IMR-90 (cell line): Measurements from ENCODE around the gene GNA15. TPM values are rescaled to one million over a fixed set of nuclear protein-coding genes. Genes with fewer than 3 reads are reported as not detected.
A peak's percentile ranks its signal among the peaks of the same experiment; 100 is the strongest.

Experiments
- ATAC-seq: fragments of 200-7000 bp; cut with Tn5 transposase; 2 replicates; pipeline ENCODE4 v1.9.1; 2020; ENCODE audit warnings: low read depth, mild to moderate bottlenecking, moderate library complexity
- BruUV-seq: library from RNA; stranded (reverse); fragments of 400-500 nt; replicated peaks from 2 replicates; lab custom pipeline; 2021; lab: Mats Ljungman, UMichigan
- CTCF ChIA-PET: fragments of 300-600 bp; formaldehyde crosslinking; extraction: SDS; loops from one replicate; lab custom pipeline; 2021; ENCODE audit warnings: antibody characterized with exemption; lab: Yijun Ruan, JAX
- POLR2A ChIA-PET: fragments of 300-600 bp; sonication (Branson Sonifier 250); formaldehyde crosslinking; loops from one replicate; lab custom pipeline; 2022; ENCODE audit warnings: antibody characterized with exemption; ENCODE audit not compliant: unreplicated experiment; lab: Charles Lee
- DNase-seq: peaks from one replicate; pipeline ENCODE4 v3.0.0; 2013
- H2AFZ ChIP-seq: replicated peaks from 2 replicates; pipeline ENCODE3; 2013; ENCODE audit warnings: low read length, mild to moderate bottlenecking; ENCODE audit not compliant: poor library complexity
- H2AK5ac ChIP-seq: 2 replicates; pipeline ENCODE4 v1.6.1; 2013; ENCODE audit warnings: low read depth, low read length, inconsistent platforms
- H2AK9ac ChIP-seq: replicated peaks from 2 replicates; pipeline ENCODE3; 2013; ENCODE audit warnings: mild to moderate bottlenecking, low read depth, low read length, moderate library complexity; ENCODE audit not compliant: poor library complexity
- H2BK120ac ChIP-seq: 2 replicates; pipeline ENCODE4 v1.6.1; 2013; ENCODE audit warnings: low read depth, low read length, inconsistent platforms
- H2BK15ac ChIP-seq: 3 replicates; pipeline ENCODE4 v1.6.1; 2013; ENCODE audit warnings: low read depth, low read length, inconsistent platforms
- H2BK20ac ChIP-seq: 2 replicates; pipeline ENCODE4 v1.6.1; 2013; ENCODE audit warnings: low read depth, mild to moderate bottlenecking, inconsistent platforms, low read length, moderate library complexity
- H2BK5ac ChIP-seq: 2 replicates; pipeline ENCODE4 v1.6.1; 2013; ENCODE audit warnings: mild to moderate bottlenecking, low read depth, low read length, inconsistent platforms; ENCODE audit not compliant: poor library complexity, severe bottlenecking
- H3K14ac ChIP-seq: replicated peaks from 2 replicates; pipeline ENCODE4 v1.6.1; 2013; ENCODE audit warnings: low read depth, low read length, inconsistent platforms
- H3K18ac ChIP-seq: 2 replicates; pipeline ENCODE4 v1.6.1; 2013; ENCODE audit warnings: low read depth, low read length, control low read depth
- H3K23ac ChIP-seq: 2 replicates; pipeline ENCODE4 v1.6.1; 2013; ENCODE audit warnings: low read depth, low read length, inconsistent platforms
- H3K27ac ChIP-seq: 2 replicates; pipeline ENCODE4 v1.5.1; 2013; ENCODE audit warnings: mild to moderate bottlenecking, control low read depth, low read length; ENCODE audit not compliant: insufficient read depth
- H3K27me3 ChIP-seq: 2 replicates; pipeline ENCODE4 v1.6.1; 2013; ENCODE audit warnings: low read length; ENCODE audit not compliant: control insufficient read depth, insufficient read depth
- H3K36me3 ChIP-seq: 2 replicates; pipeline ENCODE4 v1.6.1; 2013; ENCODE audit warnings: low read length, mixed read lengths; ENCODE audit not compliant: control insufficient read depth, insufficient read depth
- H3K4ac ChIP-seq: 2 replicates; pipeline ENCODE4 v1.6.1; 2013; ENCODE audit warnings: low read depth, low read length, inconsistent platforms
- H3K4me1 ChIP-seq: 2 replicates; pipeline ENCODE4 v1.6.1; 2013; ENCODE audit warnings: low read length, mixed read lengths; ENCODE audit not compliant: control insufficient read depth, insufficient read depth
- H3K4me2 ChIP-seq: 2 replicates; pipeline ENCODE4 v1.6.1; 2013; ENCODE audit warnings: low read depth, mild to moderate bottlenecking, control low read depth, low read length, moderate library complexity
- H3K4me3 ChIP-seq: 2 replicates; pipeline ENCODE4 v1.5.1; 2013; ENCODE audit warnings: low read depth, mild to moderate bottlenecking, control low read depth, low read length, moderate library complexity; ENCODE audit not compliant: insufficient read depth
- H3K56ac ChIP-seq: 2 replicates; pipeline ENCODE4 v1.6.1; 2013; ENCODE audit warnings: low read length, inconsistent platforms; ENCODE audit not compliant: insufficient read depth; ENCODE audit errors: extremely low read depth
- H3K79me1 ChIP-seq, 2 experiments: 2 replicates each; pipeline ENCODE4 v1.6.1; 2013; ENCODE audit warnings: low read length in 2 of 2, inconsistent platforms in 1 of 2, low read depth in 1 of 2
- H3K9ac ChIP-seq: 2 replicates; pipeline ENCODE4 v1.6.1; 2013; ENCODE audit warnings: low read depth, low read length, control low read depth
- H3K9me1 ChIP-seq: 2 replicates; pipeline ENCODE4 v1.6.1; 2013; ENCODE audit warnings: low read length, inconsistent platforms; ENCODE audit not compliant: insufficient read depth
- H3K9me3 ChIP-seq: 2 replicates; pipeline ENCODE4 v1.6.1; 2013; ENCODE audit warnings: low read length; ENCODE audit not compliant: control insufficient read depth, insufficient read depth
- H4K20me1 ChIP-seq: 2 replicates; pipeline ENCODE4 v1.6.1; 2013; ENCODE audit warnings: low read length, inconsistent platforms; ENCODE audit not compliant: insufficient read depth
- H4K5ac ChIP-seq: 2 replicates; pipeline ENCODE4 v1.6.1; 2013; ENCODE audit warnings: mild to moderate bottlenecking, low read depth, low read length, control low read depth
- H4K8ac ChIP-seq, 2 experiments: 2 replicates each; pipeline ENCODE4 v1.6.1; 2013; ENCODE audit warnings: low read depth in 2 of 2, low read length in 2 of 2, control low read depth in 1 of 2, inconsistent platforms in 1 of 2
- H4K91ac ChIP-seq: 2 replicates; pipeline ENCODE4 v1.6.1; 2013; ENCODE audit warnings: low read depth, low read length, inconsistent platforms; ENCODE audit not compliant: insufficient read depth
- BHLHE40 ChIP-seq: fragments of 150-350 bp; IDR thresholded peaks from 2 replicates; pipeline ENCODE4 v1.6.1; 2016; ENCODE audit warnings: mild to moderate bottlenecking, low read depth, low read length
- CEBPB ChIP-seq: IDR thresholded peaks from 2 replicates; pipeline ENCODE4 v1.6.1; 2012; ENCODE audit warnings: low read depth, low read length, improper control_type of control experiment
- CHD1 ChIP-seq: IDR thresholded peaks from 2 replicates; pipeline ENCODE4 v1.6.1; 2012; ENCODE audit warnings: low read depth, low read length, improper control_type of control experiment
- CTCF ChIP-seq: conservative IDR thresholded peaks from 2 replicates; pipeline ENCODE4 v1.5.1; 2012; ENCODE audit warnings: mild to moderate bottlenecking, low read depth, low read length, improper control_type of control experiment
- FOS ChIP-seq: fragments of 150-350 bp; IDR thresholded peaks from 2 replicates; pipeline ENCODE4 v1.6.1; 2016; ENCODE audit warnings: low read depth, low read length
- MAFK ChIP-seq: IDR thresholded peaks from 2 replicates; pipeline ENCODE4 v1.6.1; 2012; ENCODE audit warnings: low read depth, low read length, improper control_type of control experiment
- MAZ ChIP-seq: IDR thresholded peaks from 2 replicates; pipeline ENCODE4 v1.6.1; 2012; ENCODE audit warnings: low read depth, mild to moderate bottlenecking, low read length, improper control_type of control experiment, moderate library complexity, borderline replicate concordance
- MXI1 ChIP-seq: IDR thresholded peaks from 2 replicates; pipeline ENCODE4 v1.6.1; 2012; ENCODE audit warnings: low read depth, mild to moderate bottlenecking, low read length, moderate library complexity, borderline replicate concordance
- NFE2L2 ChIP-seq: fragments of 150-350 bp; IDR thresholded peaks from 2 replicates; pipeline ENCODE4 v1.6.1; 2016; ENCODE audit warnings: low read depth, mild to moderate bottlenecking, low read length
- POLR2A ChIP-seq: IDR thresholded peaks from 2 replicates; pipeline ENCODE4 v1.6.1; 2012; ENCODE audit warnings: mild to moderate bottlenecking, low read depth, low read length
- RAD21 ChIP-seq: IDR thresholded peaks from 2 replicates; pipeline ENCODE4 v1.6.1; 2012; ENCODE audit warnings: low read length, improper control_type of control experiment
- RCOR1 ChIP-seq: IDR thresholded peaks from 2 replicates; pipeline ENCODE4 v1.6.1; 2012; ENCODE audit warnings: mild to moderate bottlenecking, low read length, improper control_type of control experiment; ENCODE audit not compliant: insufficient replicate concordance
- RFX5 ChIP-seq: IDR thresholded peaks from 2 replicates; pipeline ENCODE4 v1.8.0; 2012; ENCODE audit warnings: low read depth, mild to moderate bottlenecking, low read length, moderate library complexity
- SMC3 ChIP-seq: fragments of 150-350 bp; IDR thresholded peaks from 2 replicates; pipeline ENCODE4 v1.6.1; 2016; ENCODE audit warnings: low read depth, mild to moderate bottlenecking, antibody characterized with exemption, low read length, moderate library complexity
- USF2 ChIP-seq: fragments of 150-350 bp; IDR thresholded peaks from 2 replicates; pipeline ENCODE4 v1.6.1; 2017; ENCODE audit warnings: mild to moderate bottlenecking, antibody characterized with exemption, low read length, low read depth
- WGBS, 2 experiments: methylation state at CpG; one replicate each; pipeline versions ENCODE4 v1.1.5 to v1.1.7; 2013; ENCODE audit warnings: missing lambda C conversion rate in 2 of 2; ENCODE audit not compliant: insufficient read length in 1 of 2; ENCODE audit errors: extremely low coverage in 2 of 2; 5-methylcytosine and 5-hydroxymethylcytosine counted together
- dilution Hi-C: fragments of 300-500 bp; cut with HindIII; formaldehyde crosslinking; loops from one replicate; pipeline ENCODE4 v1.14.3; 2018; ENCODE audit warnings: low sequenced_read_pairs; ENCODE audit not compliant: unreplicated experiment
- in situ Hi-C: fragments of 300-500 bp; cut with MboI; formaldehyde crosslinking; loops from 3 replicates; pipeline ENCODE4 v1.14.3; 2019; ENCODE audit warnings: low sequenced_read_pairs, inconsistent platforms, mixed read lengths
- intact Hi-C: fragments of 100-400 bp; cut with micrococcal nuclease; formaldehyde crosslinking; loops from 2 replicates; pipeline ENCODE4 v1.10.0; 2022
- polyA plus RNA-seq, 3 experiments: library from polyadenylated mRNA; depleted of rRNA; stranded (reverse); fragments of >200 nt; gene quantifications; 2 replicates each; pipeline ENCODE4 v1.2.3, GENCODE V29; 2012; ENCODE audit warnings: low replicate concordance in 1 of 3
- total RNA-seq: library from RNA; depleted of rRNA; stranded (reverse); fragments of >200 nt; gene quantifications from 2 replicates; pipeline ENCODE4 v1.2.3, GENCODE V29; 2012
- TF ChIP-seq, protein P1 (sequence below): fragments of 150-350 bp; IDR thresholded peaks from 2 replicates; pipeline ENCODE4 v1.6.1; 2016; ENCODE audit warnings: low read depth, mild to moderate bottlenecking, low read length, moderate library complexity, borderline replicate concordance

The GNA15 gene
- total and polyA plus RNA-seq, 2 of the 4 experiments (the other 2 are of a cell fraction), result 0.18 TPM; not detected in 1

DNA sequence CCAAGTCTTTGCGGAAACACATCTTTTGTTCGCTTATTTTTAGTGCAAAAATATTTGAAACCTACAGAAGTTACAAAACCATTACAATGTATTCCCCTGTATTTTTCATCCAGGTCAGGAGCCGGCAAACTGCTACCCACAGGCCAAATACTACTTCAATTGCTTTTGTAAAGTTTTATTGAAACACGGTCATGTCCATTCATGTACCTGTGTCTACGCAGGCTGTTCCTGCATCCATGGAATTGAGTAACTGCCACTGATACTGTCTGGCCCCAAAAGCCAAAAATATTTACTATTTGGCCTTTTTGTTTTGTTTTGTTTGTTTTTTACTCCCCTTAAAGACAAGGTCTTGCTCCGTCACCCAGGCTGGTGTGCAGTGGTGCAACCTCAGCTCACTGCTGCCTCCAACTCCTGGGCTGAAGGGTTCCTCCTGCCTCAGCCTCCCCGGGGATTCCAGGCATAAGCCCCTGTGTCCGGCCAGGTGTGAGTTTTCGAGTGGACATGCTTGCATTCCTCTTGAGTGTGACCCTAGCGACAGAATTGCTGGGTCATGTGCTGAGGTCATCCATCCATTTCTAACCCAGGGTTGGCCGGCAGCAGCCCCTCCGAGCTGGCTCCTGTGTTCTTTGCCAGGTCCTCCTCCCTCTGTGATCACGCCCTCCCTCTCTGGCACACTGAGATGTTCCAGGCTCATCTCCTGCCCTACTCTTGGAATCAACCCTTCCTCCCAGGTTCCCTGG, 31.9 kb downstream of the GNA15 start:
- H3K4me1 ChIP-seq, result no peaks in the 10 kb centered on the region; the same call in 1 of the 2 replicates
- TF ChIP-seq CTCF (no peak), CHD1 (no peak), MAFK (no peak), RCOR1 (no peak), RFX5 (no peak), FOS (no peak), POLR2A (no peak), USF2 (no peak), BHLHE40 (no peak), MXI1 (no peak), NFE2L2 (no peak), CEBPB (no peak), MAZ (no peak), RAD21 (no peak), SMC3 (no peak)
- TF ChIP-seq, protein P1, sequence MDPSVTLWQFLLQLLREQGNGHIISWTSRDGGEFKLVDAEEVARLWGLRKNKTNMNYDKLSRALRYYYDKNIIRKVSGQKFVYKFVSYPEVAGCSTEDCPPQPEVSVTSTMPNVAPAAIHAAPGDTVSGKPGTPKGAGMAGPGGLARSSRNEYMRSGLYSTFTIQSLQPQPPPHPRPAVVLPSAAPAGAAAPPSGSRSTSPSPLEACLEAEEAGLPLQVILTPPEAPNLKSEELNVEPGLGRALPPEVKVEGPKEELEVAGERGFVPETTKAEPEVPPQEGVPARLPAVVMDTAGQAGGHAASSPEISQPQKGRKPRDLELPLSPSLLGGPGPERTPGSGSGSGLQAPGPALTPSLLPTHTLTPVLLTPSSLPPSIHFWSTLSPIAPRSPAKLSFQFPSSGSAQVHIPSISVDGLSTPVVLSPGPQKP, result no peak
- H3K23ac ChIP-seq, result no peak overlapping the region
- no peak overlapping the region for H3K9ac ChIP-seq
- no peak overlapping the region for H2BK20ac ChIP-seq
- no peak overlapping the region for H2AK9ac ChIP-seq
- ChIA-PET CTCF (no interaction called here), POLR2A (no interaction called here)
- no peaks in the 10 kb centered on the region for H3K9me1 ChIP-seq
- H4K20me1 ChIP-seq, result no peaks in the 10 kb centered on the region
- no peak overlapping the region for H4K5ac ChIP-seq
- ATAC-seq (no peak), DNase-seq (no peak)
- H3K79me1 ChIP-seq, result no peaks in the 10 kb centered on the region
- no peaks in the 10 kb centered on the region; the same call in 1 of the 2 replicates for H3K27me3 ChIP-seq
- H4K8ac ChIP-seq, result no peak overlapping the region
- H3K18ac ChIP-seq, result no peak overlapping the region
- H2BK120ac ChIP-seq, result no peak overlapping the region
- no peak overlapping the region for H3K14ac ChIP-seq
- no TSS peak for BruUV-seq
- no peak overlapping the region for H3K4me3 ChIP-seq
- intact Hi-C loops, result no loop called here
- no peaks in the 10 kb centered on the region for H3K36me3 ChIP-seq
- no peaks in the 10 kb centered on the region for H3K9me3 ChIP-seq
- no peak overlapping the region for H3K56ac ChIP-seq
- dilution Hi-C loops, result no loop called here
- H3K27ac ChIP-seq, result no peak overlapping the region
- in situ Hi-C loops, result no loop called here
- no peak overlapping the region for H3K4ac ChIP-seq
- peak overlapping the region; percentile 61 for H2AFZ ChIP-seq
- 10% methylated on average over 2 of the region's 13 CpGs; no CpG with 5 or more reads in 1 of the 2 experiments for WGBS, 2 experiments
- no peak overlapping the region for H3K4me2 ChIP-seq
- no peak overlapping the region for H2BK15ac ChIP-seq
- H4K91ac ChIP-seq, result no peak overlapping the region
- no peak overlapping the region for H2AK5ac ChIP-seq
- no peak overlapping the region for H2BK5ac ChIP-seq
